ENCODE data around the gene OSBPL5.
"Not testable (repeated sequence)": the region's sequence is repeated elsewhere in the genome, so short reads cannot be mapped to it uniquely, and the experiment has no call there.

Gene OSBPL5

DNA sequence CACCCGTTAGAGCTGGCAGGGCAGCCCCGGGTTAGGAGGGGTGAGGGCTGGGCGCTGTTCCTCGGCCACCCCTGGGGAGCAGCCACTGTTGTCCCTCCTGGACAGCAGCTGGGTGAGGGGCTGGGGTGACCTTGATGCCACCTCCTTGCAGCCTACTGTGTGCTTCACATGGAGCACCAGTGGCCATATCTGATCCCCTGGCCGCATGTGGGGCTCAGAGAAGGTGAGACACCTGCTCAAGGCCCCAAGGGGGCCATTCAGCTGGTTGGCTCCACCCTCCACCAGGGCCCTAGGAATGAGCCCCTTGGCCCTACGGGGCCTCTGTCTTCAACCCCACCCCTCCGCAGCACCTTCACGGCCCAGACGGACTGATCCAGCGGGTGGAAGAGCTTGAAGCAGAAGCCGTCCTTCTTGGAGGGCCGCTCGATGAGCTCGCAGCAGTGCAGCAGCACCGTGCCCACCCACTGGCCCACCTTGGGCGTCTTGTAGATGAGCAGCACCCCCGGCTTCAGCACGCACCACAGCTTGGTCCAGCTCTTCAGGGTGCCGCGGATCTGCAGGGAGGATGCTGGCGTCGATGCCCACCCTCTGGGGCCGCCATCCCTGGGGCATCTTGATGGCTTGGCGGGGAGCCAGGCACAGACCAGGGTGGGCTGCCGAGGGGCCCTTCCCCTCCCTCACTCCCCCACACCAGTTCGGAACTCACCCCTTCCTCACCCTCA is 44.9 kb downstream of the OSBPL5 start:
- DNase-seq = no peak

- DNase-seq = no peak
Observed at GRCh38 chr11:3119141-3119821, 45.8 kb downstream of the OSBPL5 start.

DNA sequence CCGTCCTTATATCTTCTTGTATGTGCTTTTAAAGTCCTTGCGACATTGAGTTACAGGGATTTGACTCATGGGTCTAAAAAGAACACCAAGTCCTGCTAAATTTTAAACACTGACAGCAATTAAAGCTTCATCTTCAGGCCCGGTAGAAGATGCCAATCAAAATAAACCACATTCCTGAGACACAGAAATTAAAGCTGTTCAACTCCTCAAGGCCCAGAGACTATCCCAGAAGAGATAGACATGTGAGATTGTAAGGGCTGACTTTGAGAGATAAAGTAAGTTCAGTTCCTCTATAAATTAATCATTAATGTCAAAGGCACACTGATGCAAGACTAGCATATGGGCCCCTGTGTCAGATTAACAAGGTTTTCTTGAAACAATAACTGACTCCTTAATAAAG is 49.8 kb downstream of the OSBPL5 start:
- no peak for DNase-seq

DNA sequence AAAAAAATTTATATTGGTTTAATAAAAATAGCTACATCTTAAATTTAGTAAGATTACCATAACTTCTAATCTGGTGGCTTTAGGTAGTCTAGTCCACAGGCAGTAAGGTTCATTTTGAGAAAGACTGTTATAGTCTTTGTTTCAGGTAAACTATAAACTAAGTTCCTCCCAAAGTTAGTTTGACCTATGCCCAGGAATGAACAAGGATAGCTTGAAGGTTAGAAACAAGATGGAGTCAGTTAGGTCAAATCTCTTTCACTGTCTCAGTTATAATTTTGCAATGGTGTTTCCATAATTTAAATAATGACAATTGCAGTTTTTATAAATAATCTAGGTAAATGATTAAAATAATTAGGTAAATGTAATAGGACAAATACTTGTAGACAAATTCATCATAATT is 51.4 kb downstream of the OSBPL5 start:
- DNase-seq = not testable (repeated sequence)

DNA sequence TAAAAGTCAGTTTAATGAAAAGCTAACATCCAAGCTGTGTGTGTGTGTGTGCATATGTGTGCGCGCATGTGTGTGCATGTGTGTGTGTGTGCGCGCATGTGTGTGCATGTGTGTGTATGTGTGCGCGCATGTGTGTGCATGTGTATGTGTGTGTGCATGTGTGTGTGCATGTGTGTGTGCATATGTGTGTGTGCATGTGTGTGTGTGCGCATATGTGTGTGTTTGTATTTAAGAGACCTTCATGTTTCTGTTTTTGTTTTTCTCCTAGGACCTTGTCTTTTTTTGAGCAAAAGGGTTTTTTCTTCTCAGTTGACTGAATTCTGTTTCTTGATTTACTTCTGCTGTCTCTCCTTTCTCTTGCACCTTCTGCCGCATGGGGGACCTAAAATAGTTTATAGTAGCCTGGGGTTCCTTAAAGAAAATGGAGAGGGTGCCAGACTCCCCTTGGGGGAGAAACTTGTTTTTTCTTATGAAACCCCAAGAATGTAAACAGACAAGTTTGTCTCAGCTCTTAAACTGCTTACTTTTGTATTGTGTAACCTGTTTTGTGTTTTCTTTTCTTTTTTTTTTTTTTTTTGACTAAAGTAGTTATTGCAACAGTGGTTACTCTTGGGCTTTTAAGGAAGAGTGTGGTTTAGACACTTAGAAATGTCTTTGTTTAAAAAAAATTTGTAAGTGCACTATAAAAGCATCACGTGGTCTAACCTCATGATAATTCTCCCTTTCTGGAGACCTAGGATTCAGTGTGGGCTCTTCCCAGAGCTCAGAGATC is 53.0 kb downstream of the OSBPL5 start:
- DNase-seq = no peak

DNA sequence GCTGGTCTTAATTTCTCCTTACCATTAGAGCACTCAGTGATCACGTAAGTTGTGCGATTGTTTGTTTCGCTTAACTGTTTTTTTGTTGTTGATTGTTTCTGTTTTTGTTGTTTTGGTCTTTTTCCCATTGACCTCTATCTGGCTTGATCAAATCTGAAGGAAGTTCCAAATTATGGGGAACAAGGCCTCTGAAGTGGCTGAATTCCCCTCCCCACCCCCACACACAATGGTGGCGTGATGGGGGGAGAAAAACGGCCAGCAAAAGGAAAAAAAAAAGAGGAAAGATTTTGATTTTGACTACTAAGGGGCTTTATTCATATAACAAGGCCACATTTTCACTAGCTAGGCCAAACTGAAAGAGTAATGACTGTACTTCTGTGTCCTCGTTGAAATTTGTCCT is 53.6 kb downstream of the OSBPL5 start:
- DNase-seq = no peak

DNA sequence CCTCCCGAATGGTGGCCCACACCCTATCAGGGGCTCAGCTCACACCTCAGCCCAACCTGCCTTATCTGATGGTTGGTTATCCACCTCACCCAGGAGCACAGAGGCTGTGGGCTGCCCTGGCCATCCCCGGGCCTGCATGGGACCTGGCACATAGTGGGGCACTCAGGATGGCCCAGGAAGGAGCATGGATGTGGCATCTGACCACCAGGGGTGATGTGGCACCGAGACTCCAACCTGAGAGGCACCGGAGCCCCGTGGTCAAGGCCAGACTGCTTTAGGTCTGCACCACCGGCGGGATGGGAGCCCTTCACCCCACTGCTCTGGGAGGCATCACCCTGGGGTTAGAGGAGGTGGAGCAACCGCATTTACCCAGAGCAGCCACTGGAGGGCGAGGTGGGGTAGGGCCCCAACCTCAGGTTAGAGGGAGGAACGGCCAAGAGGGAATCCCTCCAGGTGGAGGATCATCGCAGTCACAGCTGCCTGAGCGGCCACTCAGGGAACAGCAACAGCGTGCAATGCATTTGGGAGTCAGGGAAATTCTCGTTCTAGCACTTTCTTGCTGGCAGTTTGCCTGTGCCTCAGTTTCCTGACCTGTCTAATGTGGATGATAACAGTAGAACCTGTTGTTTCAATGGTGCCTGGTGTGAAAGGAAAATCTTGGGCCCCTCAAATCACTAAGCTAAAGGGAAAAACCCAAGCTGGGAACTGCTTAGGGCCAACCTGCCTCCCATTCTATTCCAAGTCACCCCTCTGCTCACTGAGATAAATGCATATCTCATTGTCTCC is 55.0 kb downstream of the OSBPL5 start:
- DNase-seq = peak; percentile 71

GRCh38 chr11:3109434-3109833 is 55.7 kb downstream of the OSBPL5 start:
- DNase-seq = no peak

DNA sequence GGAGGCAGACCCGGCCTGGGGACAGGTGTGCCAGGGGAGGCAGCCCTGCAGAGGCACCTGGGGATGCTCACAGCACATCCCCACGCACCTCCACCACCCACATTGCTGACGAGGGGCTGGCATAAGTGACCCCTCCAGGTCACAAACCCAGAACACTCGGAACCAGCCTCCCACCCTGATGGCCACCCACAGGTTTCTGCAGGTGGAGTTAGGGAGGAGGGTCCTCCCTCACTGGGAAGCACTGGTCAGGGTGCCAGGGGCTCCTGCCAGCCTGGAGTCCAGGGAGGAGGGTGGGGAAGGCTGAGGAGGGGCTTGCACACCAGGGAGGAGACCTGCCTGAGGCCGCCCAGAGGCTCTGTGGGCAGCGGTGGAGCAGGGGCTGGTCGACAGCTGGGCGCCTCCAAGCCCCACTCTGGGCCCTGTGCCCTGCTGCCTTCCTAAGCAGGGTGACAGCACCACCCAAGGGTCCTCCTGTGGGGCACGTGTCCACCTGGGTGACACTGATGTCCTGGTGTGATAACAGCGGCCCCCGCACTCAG is 56.9 kb downstream of the OSBPL5 start:
- DNase-seq = no peak

- peak; percentile 40 for DNase-seq
Observed at GRCh38 chr11:3107608-3108182, 57.4 kb downstream of the OSBPL5 start.

GRCh38 chr11:3106736-3107524 is 58.2 kb downstream of the OSBPL5 start:
- peak; percentile 47 for DNase-seq

DNA sequence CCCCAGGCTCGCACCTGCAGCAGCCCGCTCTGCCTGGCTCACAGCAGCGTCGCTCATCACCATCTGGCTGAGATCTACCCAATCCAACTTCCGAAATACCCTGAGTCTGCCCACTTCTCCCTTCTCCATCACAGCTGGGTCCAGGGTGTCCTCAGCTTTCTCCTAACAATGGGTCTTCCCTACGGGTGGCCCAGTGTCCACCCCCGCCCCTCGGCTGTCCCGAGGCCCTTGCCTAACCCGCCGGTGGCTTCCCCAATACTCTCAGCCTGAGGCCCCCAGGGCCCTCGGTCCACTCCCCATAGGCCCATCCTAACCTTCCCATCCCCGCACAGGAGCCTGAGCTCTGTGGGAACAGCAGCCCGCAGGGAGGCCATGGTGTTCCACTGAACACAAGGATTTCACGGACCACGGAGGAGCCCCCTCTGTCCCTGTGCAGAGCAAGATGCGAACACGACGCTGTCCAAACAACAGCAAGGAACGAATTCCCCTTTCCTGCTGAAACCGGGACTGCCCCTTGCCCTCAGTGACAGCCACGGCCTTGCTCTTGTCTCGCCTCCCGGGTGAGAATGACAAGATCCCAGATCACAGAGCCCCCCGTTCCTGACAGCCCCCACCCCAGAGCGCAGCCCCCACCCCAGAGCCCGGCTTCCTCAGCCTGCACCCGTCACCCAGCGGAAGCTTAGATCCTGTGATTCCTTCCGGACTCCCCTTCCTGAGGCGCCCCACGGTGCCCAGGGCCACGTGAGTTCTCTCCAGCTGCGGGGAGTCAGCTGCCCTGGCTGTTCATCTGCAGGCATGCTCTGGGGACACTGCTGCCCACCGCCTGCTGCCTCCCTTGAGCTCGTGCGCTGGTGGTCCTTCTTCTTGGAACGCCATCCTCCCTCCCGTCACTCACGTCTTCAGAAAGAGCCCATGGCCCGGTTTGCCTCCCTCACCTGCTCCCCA is 59.0 kb downstream of the OSBPL5 start:
- peak; percentile 45 for DNase-seq

DNA sequence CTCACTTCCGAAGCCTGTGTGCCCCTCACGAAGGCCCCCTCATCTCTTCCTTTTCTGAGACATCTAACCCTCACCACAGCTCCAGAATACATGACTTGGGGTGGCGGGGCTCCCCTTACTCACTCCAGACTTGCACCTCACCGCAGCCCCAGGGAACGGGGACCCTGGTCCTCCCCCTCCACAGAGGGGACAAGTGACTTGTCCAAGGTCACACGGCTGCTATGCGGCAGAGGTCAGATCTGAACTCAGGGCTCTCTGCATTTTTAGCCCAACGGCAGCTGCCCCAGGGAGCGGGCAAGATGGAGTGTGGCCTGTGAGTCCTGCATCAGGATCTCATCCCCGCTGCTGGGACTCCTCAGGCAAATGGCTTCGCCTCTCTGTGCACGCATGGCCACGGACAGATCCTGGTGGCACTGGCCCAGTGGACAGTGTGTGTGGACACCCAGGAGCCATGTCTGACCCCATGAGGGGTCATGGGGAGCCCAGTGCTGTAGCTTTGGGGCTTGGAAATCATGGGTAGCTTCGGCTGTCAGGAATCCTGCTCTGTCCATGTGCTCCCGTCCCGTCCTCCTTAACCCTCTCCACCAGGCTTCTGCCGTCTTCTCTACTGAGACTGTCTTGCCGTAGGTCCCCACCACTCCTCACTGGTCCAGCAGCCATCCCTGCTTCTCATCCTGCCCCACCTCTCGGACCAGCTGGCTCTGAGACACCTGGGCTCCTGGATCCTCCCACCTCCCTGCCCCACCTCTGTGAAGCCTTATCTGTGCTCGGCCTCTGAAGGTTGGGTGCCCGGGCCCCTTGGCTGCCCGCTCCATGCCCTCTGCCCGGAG is 59.9 kb downstream of the OSBPL5 start:
- DNase-seq = peak; percentile 37

DNA sequence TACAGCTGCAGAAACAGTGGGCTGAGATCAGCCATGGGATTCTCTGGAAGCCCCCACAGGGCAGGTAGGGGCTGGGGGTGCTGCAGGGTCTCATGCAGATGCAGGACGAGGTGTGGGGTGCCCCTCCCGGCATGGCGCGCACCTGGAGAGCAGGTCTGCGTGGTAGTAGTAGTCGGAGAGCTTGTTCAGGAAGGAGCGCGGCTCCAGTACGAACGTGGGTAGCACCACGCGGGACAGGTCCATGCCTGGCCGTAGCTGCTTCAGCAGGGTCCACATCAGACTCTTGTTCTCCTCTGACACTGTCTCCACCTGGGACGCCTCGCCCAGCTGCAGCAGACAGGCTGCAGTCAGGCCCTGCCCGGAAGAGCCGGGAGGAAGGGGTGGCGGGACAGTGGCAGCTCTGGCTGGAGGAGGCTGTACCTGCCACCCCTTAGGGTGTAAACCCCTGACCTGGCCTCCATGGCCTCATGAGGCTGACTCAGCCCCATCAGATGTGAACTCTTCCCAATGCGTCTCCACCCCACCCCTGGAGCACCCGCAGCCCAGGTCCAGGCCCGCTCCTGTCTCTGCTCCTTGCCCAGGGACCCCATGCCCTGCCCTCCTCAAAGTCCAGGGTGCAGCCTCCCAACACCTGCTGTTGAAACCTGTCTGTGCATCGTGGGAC is 60.9 kb downstream of the OSBPL5 start:
- DNase-seq = peak; percentile 37

GRCh38 chr11:3103076-3103475 is 62.0 kb downstream of the OSBPL5 start:
- DNase-seq = peak; percentile 35

- peak; percentile 33 for DNase-seq
Observed at GRCh38 chr11:3102641-3102921, 62.5 kb downstream of the OSBPL5 start.

DNA sequence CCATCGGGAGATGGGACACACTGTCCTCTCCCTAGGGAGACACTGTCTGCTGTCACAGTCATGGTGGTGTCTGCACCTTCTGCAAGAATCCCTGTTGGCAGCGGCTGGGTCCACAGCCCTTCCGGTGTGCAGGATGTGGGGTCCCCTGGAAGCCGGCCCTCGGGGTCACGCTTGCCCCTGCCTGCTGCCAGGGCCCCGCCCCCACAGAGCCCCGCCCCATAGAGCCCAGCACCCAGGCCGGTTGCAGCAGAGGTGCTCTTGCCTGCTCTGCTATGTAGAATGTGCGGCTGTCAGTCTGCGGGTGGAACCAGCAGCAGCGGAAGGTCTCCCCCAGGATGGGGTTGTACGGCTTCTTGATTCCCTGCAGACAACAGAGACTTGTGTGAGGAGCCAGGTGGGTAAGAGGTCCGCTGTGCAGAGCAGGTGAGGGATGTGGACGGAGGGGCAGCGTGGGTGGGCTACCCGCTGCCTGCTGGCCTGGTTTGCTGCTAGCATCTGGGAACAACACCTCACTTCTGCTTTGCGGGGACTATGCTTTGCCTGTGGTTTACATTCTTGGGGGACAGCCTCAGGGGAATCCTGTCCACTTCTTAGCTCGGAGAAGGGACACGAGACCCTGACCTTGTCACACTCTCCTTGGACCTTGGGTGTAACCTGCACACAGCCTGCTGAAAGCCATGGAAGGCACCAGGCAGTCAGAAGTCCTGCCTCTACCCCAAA is 63.0 kb downstream of the OSBPL5 start:
- DNase-seq = peak; percentile 35

DNA sequence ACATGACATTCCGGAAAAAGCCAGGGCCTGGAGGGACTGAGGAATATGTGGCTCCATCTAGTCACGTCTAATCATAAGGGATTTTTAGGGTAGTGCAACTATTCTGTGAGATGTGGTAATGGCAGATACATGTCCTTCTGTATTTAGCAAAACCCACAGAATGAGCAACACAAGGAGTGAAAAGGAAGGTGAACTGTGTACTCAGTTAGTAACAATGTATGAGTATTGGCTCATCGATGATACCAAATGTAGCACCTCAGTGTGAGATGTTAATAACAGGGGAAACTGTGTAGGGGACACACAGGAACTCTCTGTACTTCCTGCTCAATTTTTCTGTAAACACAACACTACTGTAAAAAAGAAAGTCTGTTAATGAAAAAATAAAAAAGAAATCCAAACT is 65.9 kb downstream of the OSBPL5 start:
- no peak for DNase-seq

Data from activated CD8-positive, alpha-beta memory T cell treated with anti-CD3 and anti-CD28 coated beads, Interleukin-2, amount 50 U/mL, for 48 hours (primary cell).